ENCODE data around the gene ALKBH7.

- TF ChIP-seq CTCF (conservative IDR thresholded peaks at IDR 0.05 in 1 of 2, IDR thresholded peaks at IDR 0.05 in 1 of 2; ENCODE audit: low read depth in 1 of 2, low read length in 2 of 2) (no peak), EZH2 (IDR thresholded peaks at IDR 0.05; ENCODE audit: low read length, missing control alignments) (no peak)
Measured at GRCh38 chr19:6374161-6374709, 1.6 kb downstream of the ALKBH7 start.
